KOPT-K1 (cell line): Measurements from ENCODE around the gene ZBTB9.

Source experiments
- H3K27ac ChIP-seq: fragments of 200-600 bp; sonication (generic); 2 replicates; pipeline ENCODE4 v1.5.1; 2016; ENCODE audit warnings: antibody characterized with exemption, mild to moderate bottlenecking, low read depth, low read length; ENCODE audit not compliant: poor library complexity, severe bottlenecking
- H3K36me3 ChIP-seq: fragments of 200-600 bp; sonication (generic); 2 replicates; pipeline ENCODE4 v1.5.1; 2017; ENCODE audit warnings: antibody characterized with exemption, mild to moderate bottlenecking, low read length, moderate library complexity; ENCODE audit not compliant: insufficient read depth
- H3K9me3 ChIP-seq: fragments of 200-600 bp; sonication (generic); 2 replicates; pipeline ENCODE4 v1.5.1; 2017; ENCODE audit warnings: antibody characterized with exemption, low read length, mild to moderate bottlenecking; ENCODE audit not compliant: insufficient read depth, poor library complexity, severe bottlenecking

The ZBTB9 gene

DNA sequence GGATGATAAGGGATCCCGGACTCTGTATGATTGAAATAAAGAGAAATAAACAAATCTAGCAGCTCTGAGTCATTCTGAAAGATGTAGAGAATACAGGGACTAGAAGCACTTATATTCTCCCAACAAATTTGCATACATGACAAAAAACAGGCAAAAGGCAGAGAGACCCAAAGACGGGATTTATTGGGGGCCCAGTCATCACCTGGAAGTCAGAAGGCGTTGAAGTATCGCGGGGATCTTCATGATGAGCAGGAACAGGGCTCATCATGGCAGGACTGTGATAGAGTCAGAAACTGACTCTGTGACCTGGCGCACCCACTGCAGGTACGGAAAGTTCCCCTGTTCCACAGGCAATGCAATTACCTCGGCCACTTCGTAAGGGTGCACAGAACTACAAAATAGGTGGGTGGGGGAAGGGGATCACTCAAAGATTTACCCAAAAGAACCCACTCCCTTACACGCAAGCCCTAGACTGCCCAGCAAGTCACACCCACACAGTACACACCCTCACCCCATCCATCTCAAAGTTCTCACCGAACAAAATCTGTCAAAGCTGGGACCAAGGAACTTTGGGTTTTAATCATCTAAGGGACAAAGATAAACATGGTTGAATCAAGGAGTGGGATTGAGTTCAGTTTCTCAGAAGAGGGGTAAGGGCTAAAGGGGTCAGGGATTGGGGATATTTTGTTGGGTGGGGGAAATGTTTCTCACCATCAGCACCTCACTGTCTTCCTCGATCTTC is 37.8 kb upstream of the ZBTB9 start:
- peaks cover 48% of the 10 kb centered on the region for H3K36me3 ChIP-seq
- peak overlapping the region; percentile 93 for H3K27ac ChIP-seq
- no peaks in the 10 kb centered on the region for H3K9me3 ChIP-seq

DNA sequence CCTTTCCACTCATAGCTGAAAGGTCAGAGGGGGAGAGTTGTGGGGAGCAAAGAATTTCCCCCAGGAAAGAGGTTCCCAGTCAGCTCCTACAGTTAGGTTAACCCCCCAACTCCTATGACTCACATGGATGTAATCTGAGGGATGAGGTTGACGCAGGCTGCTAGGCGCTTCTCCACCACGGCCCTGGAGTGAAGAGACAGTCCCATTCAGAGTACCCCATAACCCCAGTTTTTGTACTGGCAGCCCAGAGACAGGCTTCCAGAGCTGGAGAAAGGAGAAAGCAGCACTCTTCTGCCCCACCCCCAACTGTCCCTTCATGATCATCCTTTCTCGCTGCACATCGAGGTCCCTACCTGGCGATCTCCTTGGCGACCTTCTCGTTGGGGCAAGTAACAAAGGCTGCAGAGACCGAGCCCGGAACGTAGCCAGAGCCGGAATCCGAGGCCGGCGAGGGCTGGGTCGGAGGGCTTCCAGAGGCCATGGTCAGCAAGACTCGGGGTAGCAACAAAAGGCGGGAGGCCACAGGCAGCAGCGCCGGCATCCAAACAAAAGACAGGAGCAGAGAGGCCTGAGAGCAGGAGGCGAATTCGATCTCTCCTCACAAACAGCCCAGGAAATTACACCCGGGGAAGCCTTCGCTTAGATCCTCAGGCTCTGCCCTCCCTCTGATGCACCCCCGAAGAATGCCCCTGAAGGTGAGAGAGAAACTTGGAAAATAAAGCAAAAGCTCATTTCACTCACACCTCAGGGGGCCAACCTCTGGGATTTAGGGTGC is 37.1 kb upstream of the ZBTB9 start:
- peak overlapping the region; percentile 93 for H3K27ac ChIP-seq
- peaks cover 45% of the 10 kb centered on the region for H3K36me3 ChIP-seq
- H3K9me3 ChIP-seq: no peaks in the 10 kb centered on the region

DNA sequence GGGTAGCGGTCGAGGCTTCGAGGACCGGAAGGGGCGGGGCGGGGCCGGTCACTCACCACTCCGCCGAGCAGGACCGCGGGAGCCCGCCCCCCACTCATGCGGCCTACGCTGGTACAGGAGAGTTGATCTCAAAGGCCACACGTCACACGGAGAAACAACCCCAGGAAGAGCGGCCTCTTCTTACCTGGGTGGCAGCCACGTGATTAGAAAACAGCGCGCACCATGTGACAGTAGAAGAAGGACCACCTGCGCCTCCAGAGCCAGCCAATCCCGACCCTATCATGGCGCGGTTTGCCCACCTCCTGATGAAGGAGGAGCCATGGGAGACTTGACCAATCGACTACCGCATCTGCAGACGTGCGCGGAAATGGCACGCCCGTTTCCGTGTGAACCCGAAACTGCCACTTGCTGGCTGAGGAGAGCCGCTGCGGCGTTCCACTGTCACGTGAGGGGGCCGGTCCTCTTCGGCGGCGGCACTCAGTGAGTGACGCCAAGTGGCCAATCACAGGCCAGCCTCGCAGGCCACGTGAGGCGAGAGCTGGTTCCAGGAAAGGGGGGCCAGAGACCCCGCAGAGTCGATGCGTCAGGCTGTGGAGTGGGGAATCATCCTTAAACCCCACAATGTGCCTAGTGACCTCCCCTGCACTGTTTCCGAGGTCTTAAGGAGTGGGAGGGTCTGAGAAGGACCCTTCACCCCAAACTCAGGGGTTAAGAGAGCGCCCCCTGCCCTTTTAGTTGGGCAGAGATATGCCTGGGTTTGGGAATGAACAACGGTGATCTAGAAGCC is 36.3 kb upstream of the ZBTB9 start, which contains the start of gene CUTA:
TSS of gene CUTA (minus strand) at position 205 of the 787 bp plus-strand sequence. CDS start at position 98, 107 bp downstream.
- Histone ChIP-seq H3K27ac (peak within 1 kb of the TSS; percentile 93), H3K36me3 (peaks cover 37% of the 10 kb centered on the region), H3K9me3 (no peaks in the 10 kb centered on the region)

DNA sequence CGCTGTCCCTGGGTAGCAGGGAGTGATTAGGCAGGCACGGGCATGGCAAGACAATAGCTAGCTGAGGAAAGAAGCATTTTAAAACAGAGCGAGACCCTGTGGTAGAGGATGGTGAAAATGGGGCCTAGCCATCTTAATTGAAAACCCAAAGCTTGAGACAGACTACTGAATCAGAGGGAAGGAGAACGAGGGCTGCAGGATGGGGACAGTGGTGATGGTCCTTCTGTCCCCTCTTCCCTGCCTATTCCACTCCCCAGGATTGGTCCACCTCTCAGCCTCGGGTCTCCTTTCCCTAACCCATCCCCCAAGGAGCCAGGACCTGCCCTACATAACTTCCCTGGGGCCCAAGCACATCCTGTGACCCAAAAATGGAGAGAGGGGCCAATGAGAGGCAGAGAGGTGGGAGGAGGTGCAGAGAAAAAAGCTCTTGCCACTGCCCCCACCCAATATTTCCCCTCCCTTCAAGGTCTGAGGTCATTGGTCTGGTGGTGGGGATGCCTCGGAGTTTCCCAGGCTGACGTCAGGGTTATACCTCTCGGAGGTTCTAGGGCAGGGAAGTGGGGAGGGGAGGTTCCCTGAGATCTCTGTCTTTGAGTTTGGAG is 35.6 kb upstream of the ZBTB9 start:
- Histone ChIP-seq H3K36me3 (peaks cover 37% of the 10 kb centered on the region), H3K9me3 (no peaks in the 10 kb centered on the region), H3K27ac (peak overlapping the region; percentile 93)

DNA sequence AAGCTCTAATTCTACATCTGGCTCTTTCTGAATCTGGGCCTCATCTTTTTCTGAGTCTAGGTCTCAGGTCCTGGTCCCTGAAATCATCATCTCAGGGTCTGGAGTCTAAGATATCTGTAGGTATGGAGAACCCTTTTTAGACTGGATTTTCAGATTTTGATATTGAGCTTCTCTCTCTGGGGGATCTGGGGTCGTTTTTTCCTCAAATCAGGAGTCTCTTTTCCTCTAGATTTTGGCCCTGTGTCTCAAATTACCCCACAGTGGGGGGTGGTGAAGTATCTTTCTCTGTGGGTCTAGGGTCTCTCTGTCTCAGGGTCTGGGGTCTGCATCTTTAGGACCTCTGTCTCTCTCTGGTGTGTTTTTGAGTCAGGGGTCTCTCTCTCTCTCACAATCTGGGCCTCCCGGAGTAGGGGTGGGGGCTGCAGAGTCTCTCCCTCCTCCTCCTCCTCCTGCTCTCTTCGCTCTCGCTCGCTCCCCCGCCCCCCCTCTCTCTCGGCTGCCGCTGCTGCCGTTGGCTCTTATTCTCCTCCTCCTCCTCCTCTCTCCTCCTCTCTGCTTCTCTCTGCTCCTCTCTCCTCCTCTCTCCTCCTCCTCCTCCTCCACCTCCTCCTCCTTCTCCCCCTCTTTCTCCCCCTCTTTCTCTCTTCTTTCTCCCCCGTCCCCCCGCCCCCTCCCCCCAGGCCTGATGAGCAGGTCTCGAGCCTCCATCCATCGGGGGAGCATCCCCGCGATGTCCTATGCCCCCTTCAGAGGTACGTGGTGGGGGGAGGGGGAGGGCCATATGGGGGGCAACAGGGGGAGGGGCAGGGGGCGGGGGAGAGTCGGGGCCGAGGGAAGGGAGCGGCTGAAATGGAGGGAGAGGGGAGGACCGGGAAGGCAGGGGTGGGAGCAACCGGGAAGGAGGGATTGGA is 34.5 kb upstream of the ZBTB9 start, which contains the start of gene SYNGAP1:
TSS of gene SYNGAP1 (plus strand) at position 486 of the 911 bp plus-strand sequence. CDS start at position 686, 200 bp downstream.
- no peaks in the 10 kb centered on the region for H3K9me3 ChIP-seq
- peaks cover 32% of the 10 kb centered on the region for H3K36me3 ChIP-seq
- H3K27ac ChIP-seq: peak within 1 kb of the TSS; percentile 93

DNA sequence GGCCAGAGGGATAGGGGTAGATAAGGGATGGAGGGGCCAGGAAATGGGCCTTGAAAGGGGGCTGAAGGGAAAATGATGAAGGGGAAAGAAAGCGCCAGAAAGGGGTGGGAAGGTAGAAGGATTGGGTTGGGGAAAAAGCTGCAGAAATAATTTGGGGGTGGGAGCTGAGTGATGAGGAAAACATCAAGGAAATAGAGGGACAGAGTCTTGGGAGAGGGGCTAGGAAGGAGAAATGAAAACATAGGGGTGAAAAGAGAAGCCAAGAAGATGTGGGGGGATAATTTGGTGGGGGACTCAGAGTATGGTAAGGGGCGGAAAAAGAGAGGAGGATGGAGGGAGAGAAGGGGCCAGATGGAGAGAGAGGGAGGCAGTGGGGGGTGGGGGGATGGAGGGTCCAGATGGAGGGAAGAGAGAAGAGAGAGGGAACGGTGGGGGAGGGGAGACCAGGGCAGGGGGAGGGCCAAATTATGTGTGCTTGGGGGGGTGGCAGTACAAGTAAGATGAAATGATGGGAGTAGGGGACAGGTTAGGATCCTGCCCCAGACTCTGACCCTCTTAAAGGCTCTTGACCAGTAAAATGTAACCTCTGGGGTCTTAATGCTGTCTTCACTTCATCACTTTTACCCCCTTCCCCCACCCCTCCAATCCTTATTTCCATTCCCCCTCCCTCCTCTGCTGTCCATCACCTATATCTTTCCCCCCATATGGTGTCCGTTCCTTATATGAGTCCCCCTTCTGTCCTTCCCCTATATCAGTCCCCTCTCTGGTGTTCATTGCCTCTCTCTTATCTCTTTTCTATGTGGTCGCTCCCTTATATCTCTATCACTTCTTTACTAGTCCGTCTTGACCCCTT is 33.7 kb upstream of the ZBTB9 start:
- peaks cover 23% of the 10 kb centered on the region for H3K36me3 ChIP-seq
- no peaks in the 10 kb centered on the region for H3K9me3 ChIP-seq
- H3K27ac ChIP-seq: peak overlapping the region; percentile 56

DNA sequence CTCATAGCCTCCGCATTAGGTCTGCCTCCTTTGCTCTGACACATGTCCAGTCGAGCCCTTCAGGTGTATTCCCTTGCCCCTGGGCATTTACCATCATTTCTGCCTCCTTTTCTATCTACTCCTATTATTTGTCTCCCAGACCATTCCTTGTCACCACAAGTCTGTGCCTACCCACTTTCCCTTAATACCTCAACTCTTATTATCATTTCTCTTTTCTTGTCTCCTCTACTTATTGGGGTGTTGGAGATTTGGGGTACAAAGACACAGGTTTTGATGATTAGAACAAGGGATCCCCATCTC is 33.1 kb upstream of the ZBTB9 start:
- Histone ChIP-seq H3K9me3 (no peaks in the 10 kb centered on the region), H3K36me3 (peaks cover 17% of the 10 kb centered on the region), H3K27ac (no peak overlapping the region)

DNA sequence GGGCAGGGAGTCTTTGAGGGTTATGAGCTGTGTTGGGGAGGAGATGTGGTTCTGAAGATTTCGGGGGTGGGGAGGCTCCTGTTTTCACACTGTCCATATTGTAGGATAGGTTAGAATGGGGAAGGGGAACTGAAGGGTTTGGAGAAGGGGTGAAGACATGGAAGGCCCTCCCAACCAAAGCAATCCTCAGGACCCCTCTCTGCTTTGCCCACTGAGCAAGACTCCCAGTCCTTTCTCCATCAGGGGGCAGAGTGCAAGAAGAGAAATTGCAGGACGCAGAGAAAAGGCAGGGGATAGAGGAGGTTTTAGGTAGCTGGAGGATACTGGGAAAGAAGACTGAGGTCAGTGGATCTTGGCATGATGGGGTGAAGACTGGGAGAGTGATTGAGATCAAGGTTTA is 30.6 kb upstream of the ZBTB9 start:
- H3K9me3 ChIP-seq: no peaks in the 10 kb centered on the region
- no peak overlapping the region for H3K27ac ChIP-seq
- peaks cover 12% of the 10 kb centered on the region; the same call in 1 of the 2 replicates for H3K36me3 ChIP-seq

DNA sequence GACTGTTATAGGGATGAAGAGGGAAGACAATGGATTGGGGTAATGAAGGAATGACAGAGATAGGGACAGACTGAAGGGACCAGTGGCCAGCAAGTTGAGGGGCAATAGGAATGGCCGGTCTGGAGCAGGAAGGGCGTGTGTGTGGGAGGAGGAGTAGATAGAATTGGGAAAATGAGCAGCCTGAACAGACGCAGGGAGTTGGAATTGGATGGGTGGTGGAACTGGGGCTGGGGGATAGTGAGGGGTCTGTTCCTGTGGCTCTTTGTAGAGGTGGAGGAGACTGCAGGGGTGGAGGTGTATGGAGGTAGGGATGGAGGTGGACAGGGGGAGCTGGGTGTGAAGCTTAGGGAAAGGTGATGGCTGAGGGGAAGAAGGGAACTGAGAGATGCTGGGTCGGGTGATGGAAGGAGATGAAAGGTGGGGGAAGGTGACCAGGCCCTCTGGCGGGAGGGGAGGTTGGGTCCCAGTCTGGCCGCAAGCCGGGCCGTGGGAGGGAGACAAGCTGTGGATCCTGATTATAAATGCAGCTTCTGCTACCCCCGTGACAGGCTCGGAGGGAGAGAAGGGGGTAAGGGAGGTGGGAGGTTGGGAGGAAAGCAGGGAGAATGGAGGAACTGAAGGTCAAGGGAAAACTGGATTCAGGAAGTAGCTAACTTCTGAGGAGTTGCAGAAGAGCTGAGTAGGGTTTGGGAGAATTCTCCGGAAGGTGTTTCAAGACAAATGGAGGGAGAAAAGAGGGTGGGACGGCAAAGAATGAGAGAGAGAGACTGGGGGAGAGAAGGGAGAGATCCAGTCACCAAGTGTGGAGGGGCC is 29.3 kb upstream of the ZBTB9 start:
- no peaks in the 10 kb centered on the region for H3K9me3 ChIP-seq
- peak overlapping the region; percentile 74 for H3K27ac ChIP-seq
- peaks cover 12% of the 10 kb centered on the region; the same call in 1 of the 2 replicates for H3K36me3 ChIP-seq

DNA sequence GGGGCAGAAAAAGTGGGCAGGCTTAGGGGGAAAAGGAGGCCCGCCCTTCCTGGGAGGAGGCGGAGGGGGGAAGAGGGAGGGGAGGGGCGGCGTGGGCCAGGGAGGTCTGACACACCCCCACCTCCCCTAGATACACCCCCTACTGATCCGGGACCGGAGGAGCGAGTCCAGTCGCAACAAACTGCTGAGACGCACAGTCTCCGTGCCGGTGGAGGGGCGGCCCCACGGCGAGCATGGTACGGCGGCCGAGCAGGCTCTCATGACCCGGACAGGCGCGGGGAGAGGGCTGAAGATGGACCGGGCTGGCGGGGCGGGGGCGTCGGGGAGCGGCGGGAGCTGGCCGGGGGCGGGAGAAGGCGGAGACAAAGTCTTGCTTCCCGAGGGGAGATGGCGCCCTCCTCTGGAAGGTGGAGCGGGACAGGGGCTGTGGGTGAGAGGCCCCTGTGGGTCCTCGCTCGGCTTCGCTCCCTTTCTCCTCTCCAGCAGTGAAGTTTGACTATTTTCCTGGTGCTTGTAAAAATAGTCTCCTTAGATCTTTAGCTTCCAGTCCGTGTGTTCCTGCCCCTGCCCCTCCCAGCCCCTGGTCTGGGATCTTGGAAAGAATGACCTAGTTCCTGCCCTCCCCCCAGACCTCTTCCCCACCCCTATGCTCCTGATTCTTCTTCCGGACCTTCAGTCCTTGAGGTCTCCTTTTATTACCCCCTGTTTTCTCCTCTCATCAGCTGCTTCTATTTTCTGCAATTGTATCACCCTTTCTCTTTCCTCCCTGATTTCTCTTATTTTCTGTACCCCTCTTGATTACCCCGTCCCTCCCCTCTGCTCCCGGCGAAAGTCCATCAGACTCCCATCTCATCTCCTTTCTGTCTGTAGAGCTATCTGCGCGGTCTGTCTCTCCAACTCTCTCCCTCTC is 28.5 kb upstream of the ZBTB9 start:
- Histone ChIP-seq H3K36me3 (peaks cover 12% of the 10 kb centered on the region; the same call in 1 of the 2 replicates), H3K9me3 (no peaks in the 10 kb centered on the region), H3K27ac (peak overlapping the region; percentile 74)

DNA sequence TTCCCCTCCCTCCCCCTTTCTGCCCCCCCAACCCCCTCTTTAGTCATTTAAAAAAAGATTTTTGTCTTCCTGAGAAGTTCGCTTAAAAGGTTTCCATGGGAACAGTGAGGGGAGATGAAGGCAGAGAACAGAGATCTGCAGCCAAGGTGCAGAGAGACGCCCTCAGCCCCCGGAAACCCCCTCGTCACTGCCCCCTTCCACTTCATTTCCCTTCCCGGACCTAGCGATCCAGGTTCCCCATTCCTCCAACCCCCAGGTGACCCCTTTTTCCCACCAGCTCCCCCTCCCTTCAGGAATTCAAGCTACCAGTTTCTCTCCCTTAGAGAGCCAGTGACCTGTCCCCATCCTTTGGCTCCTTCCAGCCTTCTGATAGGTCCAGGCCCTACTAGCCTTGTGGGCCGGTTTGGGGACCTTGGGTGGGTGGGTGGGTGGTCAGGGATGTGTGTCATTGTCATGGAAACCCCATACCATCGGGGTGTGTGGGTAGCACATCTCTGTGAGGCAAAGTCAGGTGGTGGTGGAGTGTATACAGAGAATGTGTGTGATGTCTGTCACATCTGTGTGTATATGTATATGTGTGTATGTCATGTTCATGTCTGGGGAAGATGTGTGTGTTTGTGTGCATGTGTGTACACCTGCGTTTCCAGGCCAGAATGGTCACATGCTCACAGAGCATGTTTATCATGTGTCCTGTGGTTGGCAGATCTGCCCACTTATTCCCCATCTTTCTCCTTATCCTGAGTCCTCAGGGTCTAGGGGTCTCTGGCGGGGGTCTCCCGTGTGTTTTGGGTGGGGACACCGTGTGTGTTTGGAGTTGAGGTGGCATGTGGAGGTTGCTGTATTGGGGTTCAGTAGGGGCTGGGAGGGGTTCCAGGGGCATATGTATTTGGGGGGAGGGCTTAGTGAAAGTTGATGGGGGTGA is 27.5 kb upstream of the ZBTB9 start:
- Histone ChIP-seq H3K36me3 (peaks cover 12% of the 10 kb centered on the region; the same call in 1 of the 2 replicates), H3K27ac (peak overlapping the region; percentile 38)

More for the DNA sequence above, 27.5 kb upstream of the ZBTB9 start:
- H3K9me3 ChIP-seq: no peaks in the 10 kb centered on the region
